HL-60 (cell line): ENCODE results near the gene DNPH1.

ENCODE experiments used
- DNase-seq, 2 experiments: peaks; one replicate each; pipeline ENCODE4 v3.0.0-alpha.2; 2010 to 2020; ENCODE audit warnings: low read depth in 1 of 2, low spot score in 1 of 2
- H3K27ac ChIP-seq: fragments of 250-450 bp; sonication (Bioruptor Pico); replicated peaks from 2 replicates; pipeline ENCODE4 v1.5.1; 2020; ENCODE audit warnings: mild to moderate bottlenecking, moderate library complexity
- H3K27me3 ChIP-seq: fragments of 250-450 bp; sonication (Bioruptor Pico); 2 replicates; pipeline ENCODE4 v1.5.1; 2021; ENCODE audit warnings: mild to moderate bottlenecking, moderate library complexity; ENCODE audit not compliant: insufficient read depth, poor library complexity, severe bottlenecking
- H3K4me3 ChIP-seq: replicated peaks from 2 replicates; pipeline ENCODE4 v1.5.1; 2011; ENCODE audit warnings: mild to moderate bottlenecking, control low read depth, low read length; ENCODE audit not compliant: insufficient read depth
- GABPA ChIP-seq: IDR thresholded peaks from 2 replicates; pipeline ENCODE4 v1.6.1; 2012; ENCODE audit warnings: low read depth
- POLR2AphosphoS5 ChIP-seq: IDR thresholded peaks from 2 replicates; pipeline ENCODE4 v1.6.1; 2012; ENCODE audit warnings: low read depth
- SPI1 ChIP-seq: IDR thresholded peaks from 2 replicates; pipeline ENCODE4 v1.6.1; 2012; ENCODE audit warnings: low read depth, mild to moderate bottlenecking, borderline replicate concordance
- TF ChIP-seq, protein P1 (sequence below): IDR thresholded peaks from 2 replicates; pipeline ENCODE4 v1.6.1; 2012; ENCODE audit warnings: low read depth; ENCODE audit not compliant: insufficient replicate concordance
- TF ChIP-seq, protein P2 (sequence below): IDR thresholded peaks from one replicate; pipeline ENCODE4 v1.5.1; 2011; ENCODE audit warnings: low read length, control low read depth, inconsistent platforms; ENCODE audit not compliant: insufficient read depth

DNPH1 gene

DNA sequence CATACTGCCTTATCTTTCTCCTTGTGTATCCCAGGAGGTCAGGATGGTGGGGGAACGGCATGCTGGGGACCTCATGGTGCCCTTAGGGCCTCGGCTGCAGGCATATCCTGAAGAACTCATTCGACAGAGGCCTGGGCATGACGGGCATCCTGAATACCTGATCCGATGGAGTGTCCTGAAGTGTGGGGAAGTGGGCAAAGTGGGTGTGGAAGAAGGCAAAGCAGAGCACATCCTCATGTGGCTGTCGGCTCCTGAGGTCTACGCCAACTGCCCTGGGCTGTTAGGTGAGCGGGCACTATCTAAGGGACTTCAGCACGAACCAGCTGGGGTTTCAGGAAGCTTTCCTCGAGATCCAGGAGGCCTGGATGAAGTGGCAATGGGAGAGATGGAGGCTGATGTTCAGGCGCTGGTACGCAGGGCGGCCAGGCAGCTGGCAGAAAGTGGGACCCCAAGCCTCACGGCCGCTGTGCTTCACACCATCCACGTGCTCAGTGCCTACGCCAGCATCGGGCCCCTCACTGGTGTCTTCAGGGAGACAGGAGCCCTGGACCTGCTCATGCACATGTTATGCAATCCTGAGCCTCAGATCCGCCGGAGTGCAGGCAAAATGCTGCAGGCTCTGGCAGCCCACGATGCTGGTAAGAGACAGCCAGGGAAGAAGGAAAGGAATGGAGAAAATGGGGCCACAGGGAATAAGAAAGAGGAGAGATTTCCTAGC lies 44.9 kb downstream of the DNPH1 start:
- Histone ChIP-seq H3K27me3 (no peaks in the 10 kb centered on the region), H3K4me3 (no peak overlapping the region), H3K27ac (no peak overlapping the region)
- DNase-seq, result no peak
- no peak for TF ChIP-seq SPI1
- TF ChIP-seq, protein P1, sequence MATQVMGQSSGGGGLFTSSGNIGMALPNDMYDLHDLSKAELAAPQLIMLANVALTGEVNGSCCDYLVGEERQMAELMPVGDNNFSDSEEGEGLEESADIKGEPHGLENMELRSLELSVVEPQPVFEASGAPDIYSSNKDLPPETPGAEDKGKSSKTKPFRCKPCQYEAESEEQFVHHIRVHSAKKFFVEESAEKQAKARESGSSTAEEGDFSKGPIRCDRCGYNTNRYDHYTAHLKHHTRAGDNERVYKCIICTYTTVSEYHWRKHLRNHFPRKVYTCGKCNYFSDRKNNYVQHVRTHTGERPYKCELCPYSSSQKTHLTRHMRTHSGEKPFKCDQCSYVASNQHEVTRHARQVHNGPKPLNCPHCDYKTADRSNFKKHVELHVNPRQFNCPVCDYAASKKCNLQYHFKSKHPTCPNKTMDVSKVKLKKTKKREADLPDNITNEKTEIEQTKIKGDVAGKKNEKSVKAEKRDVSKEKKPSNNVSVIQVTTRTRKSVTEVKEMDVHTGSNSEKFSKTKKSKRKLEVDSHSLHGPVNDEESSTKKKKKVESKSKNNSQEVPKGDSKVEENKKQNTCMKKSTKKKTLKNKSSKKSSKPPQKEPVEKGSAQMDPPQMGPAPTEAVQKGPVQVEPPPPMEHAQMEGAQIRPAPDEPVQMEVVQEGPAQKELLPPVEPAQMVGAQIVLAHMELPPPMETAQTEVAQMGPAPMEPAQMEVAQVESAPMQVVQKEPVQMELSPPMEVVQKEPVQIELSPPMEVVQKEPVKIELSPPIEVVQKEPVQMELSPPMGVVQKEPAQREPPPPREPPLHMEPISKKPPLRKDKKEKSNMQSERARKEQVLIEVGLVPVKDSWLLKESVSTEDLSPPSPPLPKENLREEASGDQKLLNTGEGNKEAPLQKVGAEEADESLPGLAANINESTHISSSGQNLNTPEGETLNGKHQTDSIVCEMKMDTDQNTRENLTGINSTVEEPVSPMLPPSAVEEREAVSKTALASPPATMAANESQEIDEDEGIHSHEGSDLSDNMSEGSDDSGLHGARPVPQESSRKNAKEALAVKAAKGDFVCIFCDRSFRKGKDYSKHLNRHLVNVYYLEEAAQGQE, result no peak
- TF ChIP-seq GABPA, result no peak
- no peak for TF ChIP-seq POLR2AphosphoS5
- TF ChIP-seq, protein P2, sequence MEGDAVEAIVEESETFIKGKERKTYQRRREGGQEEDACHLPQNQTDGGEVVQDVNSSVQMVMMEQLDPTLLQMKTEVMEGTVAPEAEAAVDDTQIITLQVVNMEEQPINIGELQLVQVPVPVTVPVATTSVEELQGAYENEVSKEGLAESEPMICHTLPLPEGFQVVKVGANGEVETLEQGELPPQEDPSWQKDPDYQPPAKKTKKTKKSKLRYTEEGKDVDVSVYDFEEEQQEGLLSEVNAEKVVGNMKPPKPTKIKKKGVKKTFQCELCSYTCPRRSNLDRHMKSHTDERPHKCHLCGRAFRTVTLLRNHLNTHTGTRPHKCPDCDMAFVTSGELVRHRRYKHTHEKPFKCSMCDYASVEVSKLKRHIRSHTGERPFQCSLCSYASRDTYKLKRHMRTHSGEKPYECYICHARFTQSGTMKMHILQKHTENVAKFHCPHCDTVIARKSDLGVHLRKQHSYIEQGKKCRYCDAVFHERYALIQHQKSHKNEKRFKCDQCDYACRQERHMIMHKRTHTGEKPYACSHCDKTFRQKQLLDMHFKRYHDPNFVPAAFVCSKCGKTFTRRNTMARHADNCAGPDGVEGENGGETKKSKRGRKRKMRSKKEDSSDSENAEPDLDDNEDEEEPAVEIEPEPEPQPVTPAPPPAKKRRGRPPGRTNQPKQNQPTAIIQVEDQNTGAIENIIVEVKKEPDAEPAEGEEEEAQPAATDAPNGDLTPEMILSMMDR, result no peak

DNA sequence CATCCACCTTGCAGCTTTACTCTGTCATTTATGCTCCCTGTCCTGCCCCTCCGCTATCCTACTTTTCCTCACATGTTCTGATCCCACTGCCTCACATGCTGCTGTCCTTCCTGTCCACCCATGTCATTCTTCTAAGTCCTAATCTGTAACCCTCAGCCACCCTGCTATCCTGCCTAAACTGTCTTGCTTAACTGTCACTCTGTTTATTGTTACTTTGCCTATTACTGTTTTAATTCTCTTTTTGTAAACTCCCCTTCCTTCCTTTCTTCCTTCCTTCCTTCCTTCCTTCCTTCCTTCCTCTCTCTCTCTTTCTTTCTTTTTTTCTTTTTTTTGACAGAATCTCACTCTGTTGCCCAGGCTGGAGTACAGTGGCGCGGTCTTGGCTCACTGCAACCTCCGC lies 45.8 kb downstream of the DNPH1 start:
- no peak for DNase-seq
- TF ChIP-seq SPI1, result no peak
- TF ChIP-seq GABPA, result no peak
- TF ChIP-seq, protein P2, result no peak
- TF ChIP-seq, protein P1, result no peak
- TF ChIP-seq POLR2AphosphoS5, result no peak
- H3K4me3 ChIP-seq, result no peak overlapping the region
- H3K27ac ChIP-seq, result no peak overlapping the region; the same call in 1 of the 2 replicates
- H3K27me3 ChIP-seq, result no peaks in the 10 kb centered on the region

DNA sequence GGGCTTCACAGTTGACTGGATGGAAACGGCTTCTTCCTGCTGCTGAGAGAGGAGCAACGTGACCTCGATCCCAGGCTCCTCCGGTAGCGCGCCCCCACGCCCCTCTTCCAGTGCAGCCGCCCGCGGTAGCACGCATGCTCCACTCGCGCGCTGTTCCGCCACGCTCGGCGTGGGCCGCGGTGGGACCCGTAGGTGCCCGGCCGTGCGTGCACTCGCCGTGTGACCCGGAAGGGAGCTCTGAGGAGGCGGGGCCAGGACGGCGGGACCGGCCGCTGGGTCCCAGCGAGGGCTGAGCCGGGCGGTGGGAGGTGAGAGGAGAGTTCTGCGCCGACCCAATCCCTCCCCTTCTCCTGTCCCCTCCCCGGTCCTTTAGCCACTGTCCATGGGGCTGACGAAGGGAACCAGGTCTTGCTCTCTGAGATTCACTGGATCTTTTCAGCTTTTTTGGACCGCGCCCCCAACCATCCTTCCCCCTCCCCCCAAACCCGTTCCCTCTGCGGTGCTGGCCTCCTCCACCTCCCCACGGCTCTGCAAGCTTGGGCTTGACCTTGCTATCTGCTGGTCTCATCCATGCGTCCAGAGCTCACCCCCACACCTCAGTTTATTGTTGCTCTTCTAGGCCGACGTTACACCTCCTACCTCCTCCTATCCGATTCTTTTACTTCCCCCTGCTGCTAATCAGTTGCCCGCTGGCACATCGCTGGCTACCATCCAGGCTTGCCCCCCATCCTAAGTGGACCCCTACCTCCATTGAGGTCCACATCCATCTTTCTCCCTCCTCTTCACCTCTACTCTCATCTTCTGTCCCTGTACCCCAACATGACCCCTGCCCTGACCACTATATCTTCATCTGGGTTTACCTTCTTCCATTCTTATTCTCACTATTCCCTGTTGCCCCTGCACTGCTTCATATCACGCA lies 47.1 kb downstream of the DNPH1 start, which contains the start of gene CUL9:
CUL9 (plus strand) TSS at position 255 of the 919 bp plus-strand sequence. CDS start 2,115 bp downstream, outside the sequence.
- H3K27me3 ChIP-seq, result no peaks in the 10 kb centered on the region
- peak within 1 kb of the TSS; percentile 58 for H3K27ac ChIP-seq
- peak within 1 kb of the TSS; percentile 89 for H3K4me3 ChIP-seq
- DNase-seq, result peak; percentile 80 to 81
- TF ChIP-seq, protein P1, result no peak
- TF ChIP-seq GABPA (peak; percentile 21; the same call in 1 of the 2 replicates), POLR2AphosphoS5 (peak; percentile 88)
